KBM-7 (cell line): ENCODE measurements around the gene ASTL.
"Not testable (repeated sequence)": the region's sequence is repeated elsewhere in the genome, so short reads cannot be mapped to it uniquely, and the experiment has no call there.

Experiments used
- DNase-seq: peaks from one replicate; pipeline ENCODE4 v3.0.0-alpha.2; 2015
- in situ Hi-C: fragments of 300-500 bp; cut with MboI; formaldehyde crosslinking; loops from 2 replicates; pipeline ENCODE4 v1.14.3; 2020; ENCODE audit warnings: low sequenced_read_pairs, low pct_unique_long_range_greater_than_20kb, mixed read lengths

ASTL gene

GRCh38 chr2:96091711-96092572 lies 46.4 kb downstream of the ASTL start:
- DNase-seq: no peak
- in situ Hi-C loops: no loop called here

GRCh38 chr2:96091141-96091710 lies 47.1 kb downstream of the ASTL start:
- DNase-seq: no peak
- in situ Hi-C loops: no loop called here

GRCh38 chr2:96090196-96090926 lies 47.9 kb downstream of the ASTL start:
- DNase-seq: no peak
- in situ Hi-C loops: no loop called here

GRCh38 chr2:96089356-96090195 lies 48.7 kb downstream of the ASTL start:
- DNase-seq: no peak
- in situ Hi-C loops: no loop called here

- in situ Hi-C loops: no loop called here
Observed at GRCh38 chr2:96088340-96089335, 49.7 kb downstream of the ASTL start.

GRCh38 chr2:96087130-96087529 lies 51.2 kb downstream of the ASTL start:
- no peak for DNase-seq
- in situ Hi-C loops: no loop called here

More at GRCh38 chr2:96088340-96089335, 49.7 kb downstream of the ASTL start:
- DNase-seq: no peak

- in situ Hi-C loops: no loop called here
- DNase-seq: no peak
Observed at GRCh38 chr2:96085541-96086355, 52.6 kb downstream of the ASTL start.

GRCh38 chr2:96084858-96085518 lies 53.3 kb downstream of the ASTL start:
- in situ Hi-C loops, DNase-seq: not testable (repeated sequence)

- no peak for DNase-seq
- in situ Hi-C loops: no loop called here
Observed at GRCh38 chr2:96083989-96084857, 54.1 kb downstream of the ASTL start.

- no peak for DNase-seq
- in situ Hi-C loops: no loop called here
Observed at GRCh38 chr2:96083064-96083939, 55.0 kb downstream of the ASTL start.

- in situ Hi-C loops: no loop called here
- no peak for DNase-seq
Observed at GRCh38 chr2:96082211-96083063, 55.9 kb downstream of the ASTL start.

- DNase-seq: no peak
- in situ Hi-C loops: no loop called here
Observed at GRCh38 chr2:96081042-96081441, 57.3 kb downstream of the ASTL start.

GRCh38 chr2:96075199-96075771 lies 63.0 kb downstream of the ASTL start:
- DNase-seq: no peak
- in situ Hi-C loops: no loop called here

GRCh38 chr2:96074156-96074555 lies 64.1 kb downstream of the ASTL start:
- in situ Hi-C loops: no loop called here

More at GRCh38 chr2:96074156-96074555, 64.1 kb downstream of the ASTL start:
- no peak for DNase-seq
